UCSD-AML1 (cell line): Measurements from ENCODE around the gene CYP51A1.
"Not testable (repeated sequence)": the region's sequence is repeated elsewhere in the genome, so short reads cannot be mapped to it uniquely, and the experiment has no call there.

Experiments used
- DNase-seq: peaks from one replicate; lab custom pipeline; 2025; ENCODE audit not compliant: unreplicated experiment; lab: John Stamatoyannopoulos, UW

CYP51A1 gene

DNA sequence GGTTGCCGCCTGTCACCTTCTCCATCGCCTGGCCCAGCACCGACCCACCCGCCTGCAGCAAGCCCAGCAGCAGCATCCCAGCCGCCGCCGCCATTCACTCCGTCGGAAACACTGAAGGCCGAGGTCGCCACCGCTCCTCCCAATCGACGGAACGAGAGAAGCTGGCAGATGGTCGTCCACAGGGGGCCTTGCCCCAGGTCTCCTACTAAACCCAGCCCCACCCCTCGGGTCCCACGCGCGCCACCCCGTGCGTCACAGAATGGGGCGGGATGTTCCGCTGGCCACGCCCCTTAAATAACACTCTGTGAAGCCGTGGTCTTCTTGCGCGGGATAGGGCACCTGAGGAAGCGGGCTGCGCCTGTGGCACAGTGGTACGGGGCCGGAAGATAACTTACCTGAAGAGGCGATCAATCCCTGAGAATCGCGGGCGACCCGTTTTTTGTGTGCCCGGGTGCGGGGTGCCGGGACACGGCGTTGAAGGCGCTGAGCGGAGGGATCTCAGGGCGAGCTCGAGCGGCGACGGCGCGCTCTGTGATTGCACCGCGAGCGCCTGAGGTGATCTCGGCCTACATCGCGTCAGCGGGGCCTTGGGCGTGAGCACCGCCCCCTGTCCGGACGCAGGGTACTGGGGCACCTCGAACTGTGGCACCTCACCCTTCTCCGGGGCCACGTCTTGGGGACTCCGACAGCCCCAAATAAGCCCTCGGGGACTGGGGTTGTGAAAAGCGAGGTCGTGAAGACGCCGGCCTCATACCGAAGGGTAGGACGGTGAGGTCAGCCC lies at the start of gene CYP51A1:
CYP51A1 (minus strand) TSS at position 207 of the 781 bp plus-strand sequence; CDS start at position 94, 113 bp downstream.
- DNase-seq = peak; percentile 83

DNA sequence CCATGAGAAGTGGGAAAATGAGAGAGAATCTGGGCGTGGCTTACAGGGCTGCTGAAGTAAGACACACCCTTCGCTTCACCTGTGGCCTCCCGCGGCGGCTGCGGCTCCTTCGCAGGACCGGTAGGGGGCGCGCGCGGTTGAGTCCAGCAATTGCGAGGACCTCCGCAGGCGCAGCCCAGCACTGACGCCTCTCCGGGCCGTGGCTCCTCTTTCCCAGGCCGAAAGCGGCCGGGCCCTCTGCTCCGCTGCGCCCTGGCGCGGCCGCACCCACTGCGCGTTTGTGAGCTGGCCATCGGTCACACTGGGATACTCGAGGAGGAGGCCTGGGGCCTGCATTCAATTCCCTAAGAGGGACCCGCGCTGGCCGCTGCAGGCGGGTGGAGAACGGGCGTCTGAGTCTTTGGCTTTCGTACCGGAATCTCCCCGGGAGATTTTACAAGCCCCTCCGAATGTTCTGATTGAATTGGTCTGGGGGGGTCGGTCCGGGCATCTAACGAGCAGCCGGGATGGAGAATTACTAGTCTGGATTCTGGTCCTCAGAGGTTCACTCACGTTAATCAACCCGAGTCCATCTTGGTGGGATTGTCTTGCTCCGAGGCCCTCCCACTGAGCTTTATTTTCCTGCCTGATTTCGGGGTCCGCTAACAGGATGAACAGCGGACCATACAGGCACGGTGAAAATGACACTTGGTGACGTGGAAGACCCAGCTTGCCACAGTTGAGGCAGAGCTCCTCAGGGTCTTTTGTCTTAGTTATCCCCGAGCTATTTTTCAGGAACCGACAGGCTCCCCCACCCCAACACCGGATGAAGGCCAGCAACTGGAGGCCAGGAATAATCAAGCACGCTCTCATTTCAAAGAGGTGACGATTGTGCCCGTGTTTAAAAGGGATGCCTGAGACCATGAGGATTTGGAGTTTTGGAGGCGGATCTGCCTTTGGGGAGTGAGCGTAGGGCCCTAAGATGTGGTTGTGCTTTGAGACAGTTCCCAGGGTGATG lies 44.9 kb upstream of the CYP51A1 start, which contains the start of gene LRRD1:
LRRD1 (minus strand) TSS at position 215 of the 997 bp plus-strand sequence. CDS start 13,940 bp downstream, outside the sequence.
- DNase-seq = peak; percentile 62

DNA sequence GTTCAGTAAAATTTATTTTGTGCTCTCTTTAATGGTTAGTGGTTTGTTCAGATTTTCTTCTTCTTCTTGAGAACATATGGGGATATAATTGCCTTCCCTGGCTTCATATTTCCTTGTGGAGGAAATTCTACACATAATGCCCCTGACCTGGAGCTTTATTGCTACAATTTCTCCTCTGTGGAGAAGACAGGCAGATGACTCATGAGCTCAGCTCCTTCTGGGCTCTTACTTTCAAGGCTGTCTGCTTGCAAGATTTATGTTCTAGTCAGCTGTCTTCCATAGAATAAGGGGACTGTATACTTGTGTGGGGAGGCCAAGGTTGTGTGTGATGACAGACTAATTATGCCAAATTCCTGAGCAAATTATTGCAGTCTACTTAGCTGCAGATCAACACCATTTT lies 43.1 kb upstream of the CYP51A1 start:
- DNase-seq = no peak

DNA sequence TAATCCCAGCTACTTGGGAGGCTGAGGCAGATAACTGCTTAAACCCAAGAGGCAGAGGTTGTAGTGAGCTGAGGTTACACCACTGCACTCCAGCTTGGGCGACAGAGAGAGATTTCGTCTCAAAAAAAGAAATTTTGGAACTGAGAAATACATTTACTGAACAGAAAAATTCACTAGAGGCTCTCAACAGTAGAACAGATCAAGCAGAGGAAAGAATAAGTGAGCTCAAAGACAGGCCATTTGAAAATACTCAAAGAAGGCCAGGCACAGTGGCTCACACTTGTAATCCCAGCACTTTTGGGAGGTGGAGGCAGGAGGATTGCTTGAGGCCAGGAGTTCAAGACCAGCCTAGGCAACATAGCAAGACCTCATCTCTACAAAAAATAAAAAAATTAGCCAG lies 35.3 kb upstream of the CYP51A1 start:
- not testable (repeated sequence) for DNase-seq

DNA sequence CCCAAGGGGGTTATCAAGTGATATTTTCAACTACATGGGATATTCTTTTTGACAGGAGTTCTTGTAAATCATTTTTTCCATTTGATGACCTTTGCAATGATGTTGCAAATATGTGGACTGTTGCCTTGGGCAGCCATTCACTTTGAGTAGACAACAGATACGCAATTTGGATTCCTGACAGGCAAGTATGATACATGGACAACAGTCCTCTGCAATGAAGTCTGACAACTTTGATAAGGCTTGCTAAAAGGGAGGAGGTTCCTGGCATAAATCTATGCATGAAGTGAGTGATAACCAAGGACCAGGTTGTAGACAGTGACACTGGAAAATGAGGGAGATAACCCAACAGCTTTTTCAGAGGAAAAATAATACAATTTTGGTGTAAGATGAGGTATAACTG lies 27.0 kb upstream of the CYP51A1 start:
- DNase-seq = no peak

DNA sequence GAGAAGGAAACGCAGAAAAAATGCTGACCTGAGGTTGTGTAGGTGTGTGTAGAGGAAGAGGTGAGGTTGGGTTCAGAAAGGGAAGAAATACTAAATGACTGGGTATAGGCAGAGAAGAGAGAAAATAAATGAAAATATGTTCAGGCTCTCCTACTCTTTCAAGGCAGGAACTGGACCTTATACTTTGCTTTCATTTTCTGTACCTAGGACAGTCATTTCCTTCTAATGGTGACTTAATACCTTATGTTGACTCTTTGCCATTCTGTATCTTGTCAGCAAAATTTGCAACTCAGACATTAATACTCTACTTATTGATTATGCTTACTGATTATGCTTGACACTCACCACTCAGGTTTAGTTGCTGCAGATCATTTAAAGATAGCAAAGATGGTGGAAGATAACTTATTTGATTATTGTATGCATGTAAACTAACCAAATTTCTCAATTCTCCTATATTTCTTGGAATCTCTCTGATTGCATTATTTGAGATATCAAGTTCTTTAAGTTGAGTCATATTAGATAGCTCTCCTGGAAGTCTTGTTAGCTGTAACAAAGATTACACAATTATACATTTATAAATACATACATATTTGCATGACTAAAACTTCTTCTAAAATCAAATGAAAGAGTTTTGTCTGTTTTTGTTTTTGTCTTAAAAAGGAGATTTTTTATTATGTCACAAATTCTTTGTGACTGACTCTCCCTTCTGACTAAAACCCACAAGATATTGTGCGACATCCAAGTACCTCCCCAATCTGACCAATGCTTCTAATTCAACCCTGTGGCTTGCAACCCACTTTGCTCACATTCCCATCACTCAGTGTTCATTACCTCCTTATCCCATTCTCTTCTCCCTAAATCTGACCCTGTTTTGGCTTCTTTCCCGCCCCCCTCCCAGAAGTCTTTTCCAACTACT lies 24.6 kb upstream of the CYP51A1 start:
- no peak for DNase-seq

DNA sequence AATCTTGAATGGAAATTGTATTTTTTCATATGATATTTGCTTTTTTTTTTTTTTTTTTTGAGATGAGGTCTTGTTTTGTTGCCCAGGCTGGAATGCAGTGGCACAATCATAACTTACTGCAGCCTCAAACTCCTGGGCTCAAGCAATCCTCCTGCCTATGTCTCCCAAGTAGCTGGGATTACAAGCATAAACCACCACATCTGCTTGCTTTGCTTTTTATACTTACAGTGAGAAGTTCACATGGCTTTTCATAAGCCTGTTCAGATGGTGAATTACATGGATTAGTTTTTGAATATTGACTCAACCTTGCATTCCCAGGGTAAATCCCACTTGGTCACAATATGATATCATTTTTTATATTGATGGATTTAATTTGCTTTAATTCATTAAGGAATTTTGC lies 22.7 kb upstream of the CYP51A1 start:
- no peak for DNase-seq

DNA sequence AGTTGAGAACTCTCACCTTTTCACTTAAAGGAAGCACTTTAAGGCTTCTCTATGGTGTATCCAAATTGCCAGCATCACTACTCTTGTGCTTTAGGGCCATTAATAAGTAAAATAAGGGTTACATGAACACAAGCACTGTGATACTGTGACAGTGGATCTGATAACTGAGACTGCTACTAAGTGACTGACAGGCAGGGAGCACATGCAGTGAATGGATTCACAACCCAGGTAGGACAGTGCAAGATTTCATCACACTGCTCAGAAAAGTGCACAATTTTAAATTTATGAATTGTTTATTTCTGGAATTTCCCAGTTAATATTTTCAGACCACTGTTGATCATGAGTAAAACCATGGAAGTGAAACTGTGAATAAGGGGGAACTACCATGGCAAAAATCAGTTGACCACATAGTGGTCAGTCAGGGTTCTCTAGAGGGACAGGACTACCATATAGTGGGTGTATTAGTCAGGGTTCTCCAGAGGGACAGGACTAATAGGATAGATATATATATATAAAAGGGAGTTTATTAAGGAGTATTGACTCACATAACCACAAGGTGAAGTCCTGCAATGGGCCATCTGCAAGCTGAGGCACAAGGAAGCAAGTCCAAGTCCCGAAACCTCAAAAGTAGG lies 20.9 kb upstream of the CYP51A1 start:
- no peak for DNase-seq

DNA sequence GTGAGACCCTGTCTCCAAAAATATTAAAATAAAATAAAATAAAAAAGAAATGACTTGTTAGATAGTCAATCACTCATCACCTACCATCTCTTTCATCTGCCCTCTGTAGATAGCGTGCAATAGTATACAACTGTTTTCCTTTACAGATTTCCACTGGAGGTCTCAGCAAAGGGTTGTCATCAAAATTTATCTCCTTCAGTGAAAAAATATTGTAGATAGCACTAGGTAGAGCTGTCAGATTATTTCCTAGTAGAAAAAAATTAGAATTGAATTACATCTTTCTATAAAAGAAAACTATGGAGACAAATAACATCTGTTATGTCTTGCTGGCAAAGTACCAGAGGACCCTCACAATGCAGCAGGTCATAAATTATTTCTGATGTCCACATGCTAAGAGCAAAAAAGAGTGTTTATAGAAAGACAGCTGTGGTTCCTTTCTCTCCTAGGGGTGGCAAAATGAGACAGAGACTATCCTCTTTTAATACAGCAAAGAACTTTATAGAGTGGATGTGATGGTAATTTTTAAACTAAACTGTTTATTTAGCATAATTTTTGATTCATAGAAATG lies 16.3 kb upstream of the CYP51A1 start:
- no peak for DNase-seq

DNA sequence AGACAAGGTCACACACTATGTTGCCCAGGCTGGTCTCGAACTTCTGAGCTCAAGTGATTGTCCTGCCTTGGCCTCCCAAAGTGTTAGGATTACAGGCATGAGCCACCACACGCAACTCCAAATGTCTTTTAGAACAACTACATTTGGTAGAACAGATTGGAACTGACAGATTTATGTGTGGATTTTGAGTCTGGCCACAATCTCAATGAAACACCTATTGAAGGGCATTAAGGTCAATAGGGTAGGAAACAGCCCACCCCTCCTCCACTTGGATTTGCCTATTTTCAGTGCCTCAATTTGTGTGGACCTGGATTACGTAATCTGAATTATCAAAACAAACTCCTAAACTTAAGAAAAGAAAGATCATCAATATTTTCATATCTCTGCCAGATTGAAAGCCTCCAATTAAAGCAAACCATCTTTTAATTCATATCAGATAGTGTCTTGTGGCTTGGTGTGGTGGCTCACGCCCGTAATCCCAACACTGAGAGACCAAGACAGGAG lies 15.5 kb upstream of the CYP51A1 start:
- no peak for DNase-seq

DNA sequence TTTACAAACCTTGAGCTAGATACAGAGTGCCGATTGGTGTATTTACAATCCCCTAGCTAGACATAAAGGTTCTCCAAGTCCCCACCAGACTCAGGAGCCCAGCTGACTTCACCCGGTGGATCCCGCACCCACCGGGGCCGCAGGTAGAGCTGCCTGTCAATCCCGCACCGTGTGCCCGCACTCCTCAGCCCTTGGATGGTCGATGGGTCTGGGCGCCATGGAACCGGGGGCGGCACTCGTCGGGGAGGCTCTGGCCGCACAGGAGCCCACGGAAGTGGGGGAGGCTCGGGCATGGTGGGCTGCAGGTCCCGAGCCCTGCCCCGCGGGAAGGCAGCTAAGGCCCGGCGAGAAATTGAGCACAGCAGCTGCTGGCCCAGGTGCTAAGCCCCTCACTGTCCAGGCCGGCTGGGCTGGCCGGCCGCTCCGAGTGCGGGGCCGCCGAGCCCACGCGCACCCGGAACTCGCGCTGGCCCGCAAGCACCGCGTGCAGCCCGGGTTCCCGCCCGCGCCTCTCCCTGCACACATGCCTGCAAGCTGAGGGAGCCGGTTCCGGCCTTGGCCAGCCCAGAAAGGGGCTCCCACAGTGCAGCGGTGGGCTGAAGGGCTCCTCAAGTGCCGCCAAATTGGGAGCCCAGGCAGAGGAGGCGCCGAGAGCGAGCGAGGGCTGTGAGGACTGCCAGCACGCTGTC lies 9.1 kb upstream of the CYP51A1 start:
- not testable (repeated sequence) for DNase-seq

DNA sequence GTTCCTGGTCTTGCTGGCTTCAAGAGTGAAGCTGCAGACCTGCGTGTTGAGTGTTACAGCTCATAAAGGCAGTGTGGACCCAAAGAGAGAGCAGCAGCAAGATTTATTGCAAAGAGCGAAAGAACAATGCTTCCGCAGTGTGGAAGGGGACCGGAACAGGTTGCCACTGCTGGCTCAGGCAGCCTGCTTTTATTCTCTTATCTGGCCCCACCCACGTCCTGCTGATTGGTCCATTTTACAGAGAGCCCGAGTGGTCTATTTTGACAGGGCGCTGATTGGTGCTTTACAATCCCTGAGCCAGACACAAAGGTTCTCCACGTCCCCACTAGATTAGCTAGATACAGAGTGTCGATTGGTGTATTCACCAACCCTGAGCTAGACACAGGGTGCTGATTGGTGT lies 8.5 kb upstream of the CYP51A1 start:
- DNase-seq = not testable (repeated sequence)

DNA sequence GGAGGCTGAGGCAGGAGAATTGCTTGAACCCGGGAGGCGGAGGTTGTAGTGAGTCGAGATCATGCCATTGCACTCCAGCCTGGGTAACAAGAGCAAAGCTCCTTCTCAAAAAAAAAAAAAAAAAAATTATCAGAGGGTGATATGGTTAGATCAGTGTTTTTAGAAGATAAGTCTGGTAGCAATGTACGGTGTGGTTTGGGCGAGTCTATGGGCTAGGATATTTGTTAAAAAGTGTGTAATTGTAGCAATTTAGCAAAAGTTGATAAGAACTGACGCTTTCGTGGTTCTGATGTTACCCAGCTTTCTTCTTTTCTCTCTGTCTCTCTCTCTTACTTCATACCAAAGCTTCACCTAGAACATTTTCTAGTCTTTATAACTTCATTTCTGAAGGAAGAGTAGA lies 6.9 kb upstream of the CYP51A1 start:
- DNase-seq = no peak

DNA sequence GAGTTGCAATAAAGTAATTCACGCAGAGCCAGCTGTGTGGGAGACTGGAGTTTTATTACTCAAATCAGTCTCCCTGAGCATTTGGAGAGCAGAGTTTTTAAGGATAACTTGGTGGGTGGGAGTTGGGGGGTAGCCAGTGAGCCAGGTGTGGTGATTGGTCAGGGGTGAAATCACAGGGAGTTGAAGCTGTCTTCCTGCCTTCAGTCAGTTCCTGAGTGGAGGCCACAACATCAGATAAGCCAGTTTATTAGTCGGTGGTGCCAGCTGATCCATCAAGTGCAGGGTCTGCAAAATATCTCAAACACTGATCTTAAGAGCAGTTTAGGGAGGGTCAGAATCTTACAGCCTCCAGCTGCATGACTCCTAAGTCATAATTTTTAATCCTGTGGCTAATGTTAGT lies 3.3 kb upstream of the CYP51A1 start:
- DNase-seq = no peak

DNA sequence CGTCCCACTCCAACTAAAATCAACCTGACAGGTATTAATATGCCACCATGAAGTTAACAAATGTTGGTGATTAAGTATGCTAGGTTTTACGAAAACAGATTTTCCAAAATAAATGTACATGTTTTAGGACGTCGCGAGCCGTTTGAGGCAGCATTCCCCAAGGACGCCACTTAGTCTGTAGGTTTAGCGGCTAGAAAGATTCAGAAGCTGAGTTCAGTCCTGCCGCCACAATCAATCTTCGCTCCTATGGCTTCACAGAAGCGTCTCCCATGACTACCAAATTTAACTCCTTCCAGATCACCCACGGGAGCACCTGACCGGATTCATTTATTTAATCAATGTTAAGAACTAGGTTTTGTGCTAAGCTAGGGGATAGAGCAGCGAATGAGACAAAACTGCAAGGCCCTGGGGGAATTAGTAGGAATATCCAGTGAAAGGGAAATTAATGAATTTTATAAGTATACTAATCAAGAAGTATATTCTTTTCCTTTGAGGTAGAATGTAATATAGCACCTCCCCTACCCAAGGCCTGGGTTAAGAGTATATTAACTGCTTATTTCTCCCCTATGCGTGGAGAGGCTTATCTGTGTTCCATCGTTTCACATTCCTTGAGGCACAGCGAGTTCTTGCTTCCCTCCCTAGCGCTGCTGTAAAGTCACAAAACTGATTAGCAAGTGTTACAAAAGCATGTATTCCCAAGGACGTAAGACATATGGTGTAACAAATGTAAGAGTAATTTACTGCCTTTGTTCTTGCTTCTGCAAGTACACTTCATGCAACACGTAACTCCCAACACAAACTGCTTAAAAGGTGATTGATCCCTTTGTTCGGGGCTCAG lies 994 bp upstream of the CYP51A1 start:
- no peak for DNase-seq

DNA sequence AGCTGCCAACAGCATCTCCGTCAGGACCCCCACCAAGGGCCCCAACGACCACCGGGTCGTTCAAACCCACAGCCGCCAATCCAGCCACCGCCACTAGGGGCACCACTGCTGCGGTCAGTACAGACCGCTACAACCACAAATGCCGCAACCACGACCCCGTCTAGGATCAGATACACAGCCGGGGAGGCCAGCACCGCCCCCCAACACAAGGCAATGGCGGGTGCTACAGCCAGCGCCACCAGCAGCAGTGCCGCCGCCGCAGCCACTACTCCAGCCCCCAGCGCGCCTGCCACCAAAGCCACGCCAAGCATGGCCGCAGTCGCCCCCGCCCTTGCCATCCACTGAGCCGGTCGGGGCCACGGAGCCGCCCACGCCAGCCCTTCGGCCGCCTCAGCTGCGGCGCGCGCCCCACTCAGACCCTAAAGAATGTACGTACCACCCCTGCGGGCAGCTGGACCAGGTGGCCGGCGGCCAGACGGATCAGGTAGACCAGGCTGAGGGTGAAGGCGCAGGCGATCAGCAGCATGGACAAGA lies 473 bp downstream of the CYP51A1 start:
- DNase-seq = peak; percentile 59

DNA sequence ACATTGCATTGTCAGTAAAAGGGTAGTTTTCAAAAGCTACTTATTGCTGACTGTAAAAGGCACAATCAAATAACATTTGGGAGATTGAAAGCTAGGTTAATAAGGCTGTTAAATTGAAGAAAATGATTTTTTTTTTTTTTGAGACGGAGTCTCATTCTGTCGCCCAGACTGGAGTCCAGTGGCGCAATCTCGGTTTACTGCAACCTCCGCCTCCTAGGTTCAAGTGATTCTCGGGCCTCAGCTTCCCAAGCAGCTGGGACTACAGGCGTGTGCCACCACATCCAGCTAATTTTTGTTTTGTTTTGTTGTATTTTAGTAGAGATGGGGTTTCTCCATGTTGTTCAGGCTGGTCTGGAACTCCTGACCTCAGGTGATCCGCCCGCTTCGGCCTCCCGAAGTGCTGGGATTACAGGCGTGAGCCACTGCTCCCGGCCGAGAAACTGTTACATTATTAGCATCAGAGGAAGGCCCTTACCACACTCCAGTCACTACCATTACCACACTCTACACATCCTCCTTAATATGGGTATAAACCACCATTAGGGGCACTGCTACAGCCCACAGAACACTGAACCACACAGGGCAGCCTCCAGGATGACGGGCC lies 1.0 kb downstream of the CYP51A1 start:
- no peak for DNase-seq
